ENCODE data around the gene BLOC1S3. TPM values are rescaled to one million over a fixed set of nuclear protein-coding genes. Genes with fewer than 3 reads are reported as not detected.

BLOC1S3 gene
- total RNA-seq, 1 donor from 2014 or later, result 17.8 TPM

DNA sequence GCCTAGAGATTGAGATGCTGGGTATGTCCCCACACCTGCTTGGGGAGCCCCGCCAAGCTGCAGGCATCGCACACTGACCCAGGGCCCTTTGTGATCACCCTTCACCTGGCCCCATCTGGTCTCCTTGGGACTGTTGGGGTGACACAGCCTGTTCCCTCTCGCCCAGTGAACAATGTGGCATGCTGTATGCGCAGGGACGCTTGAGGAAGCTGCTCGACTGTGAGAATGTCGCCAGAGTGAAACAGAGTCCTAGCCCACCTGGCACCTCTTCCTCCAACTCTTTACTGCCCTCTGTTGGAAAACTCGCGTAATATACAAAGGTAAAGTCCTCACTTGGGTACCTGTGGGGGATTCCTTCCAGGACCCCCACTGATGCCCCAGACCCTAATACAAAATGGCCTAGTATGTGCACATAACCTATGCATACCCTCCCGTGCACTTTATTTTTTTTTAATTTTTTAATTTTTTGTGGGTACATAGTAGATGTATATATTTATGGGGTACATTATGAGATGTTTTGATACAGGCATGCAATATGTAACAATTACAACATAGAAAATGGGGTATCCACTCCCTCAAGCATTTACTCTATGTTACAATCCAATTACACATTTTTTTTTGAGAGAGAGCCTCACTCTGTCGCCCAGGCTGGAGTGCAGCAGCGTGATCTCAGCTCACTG is 9.0 kb downstream of the BLOC1S3 start:
- no peak overlapping the region for H3K4me3 ChIP-seq
- no peaks in the 10 kb centered on the region for H3K9me3 ChIP-seq
- no peaks in the 10 kb centered on the region for H3K36me3 ChIP-seq
- ATAC-seq (peak; percentile 70), DNase-seq (no peak)
- no peaks in the 10 kb centered on the region for H3K27me3 ChIP-seq
- H3K27ac ChIP-seq, result no peak overlapping the region
- H3K4me1 ChIP-seq, result no peaks in the 10 kb centered on the region
- TF ChIP-seq, protein P1, sequence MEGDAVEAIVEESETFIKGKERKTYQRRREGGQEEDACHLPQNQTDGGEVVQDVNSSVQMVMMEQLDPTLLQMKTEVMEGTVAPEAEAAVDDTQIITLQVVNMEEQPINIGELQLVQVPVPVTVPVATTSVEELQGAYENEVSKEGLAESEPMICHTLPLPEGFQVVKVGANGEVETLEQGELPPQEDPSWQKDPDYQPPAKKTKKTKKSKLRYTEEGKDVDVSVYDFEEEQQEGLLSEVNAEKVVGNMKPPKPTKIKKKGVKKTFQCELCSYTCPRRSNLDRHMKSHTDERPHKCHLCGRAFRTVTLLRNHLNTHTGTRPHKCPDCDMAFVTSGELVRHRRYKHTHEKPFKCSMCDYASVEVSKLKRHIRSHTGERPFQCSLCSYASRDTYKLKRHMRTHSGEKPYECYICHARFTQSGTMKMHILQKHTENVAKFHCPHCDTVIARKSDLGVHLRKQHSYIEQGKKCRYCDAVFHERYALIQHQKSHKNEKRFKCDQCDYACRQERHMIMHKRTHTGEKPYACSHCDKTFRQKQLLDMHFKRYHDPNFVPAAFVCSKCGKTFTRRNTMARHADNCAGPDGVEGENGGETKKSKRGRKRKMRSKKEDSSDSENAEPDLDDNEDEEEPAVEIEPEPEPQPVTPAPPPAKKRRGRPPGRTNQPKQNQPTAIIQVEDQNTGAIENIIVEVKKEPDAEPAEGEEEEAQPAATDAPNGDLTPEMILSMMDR (IDR thresholded peaks at IDR 0.05), result peak; percentile 52
- intact Hi-C loops (cut with DNase I), result no loop called here

DNA sequence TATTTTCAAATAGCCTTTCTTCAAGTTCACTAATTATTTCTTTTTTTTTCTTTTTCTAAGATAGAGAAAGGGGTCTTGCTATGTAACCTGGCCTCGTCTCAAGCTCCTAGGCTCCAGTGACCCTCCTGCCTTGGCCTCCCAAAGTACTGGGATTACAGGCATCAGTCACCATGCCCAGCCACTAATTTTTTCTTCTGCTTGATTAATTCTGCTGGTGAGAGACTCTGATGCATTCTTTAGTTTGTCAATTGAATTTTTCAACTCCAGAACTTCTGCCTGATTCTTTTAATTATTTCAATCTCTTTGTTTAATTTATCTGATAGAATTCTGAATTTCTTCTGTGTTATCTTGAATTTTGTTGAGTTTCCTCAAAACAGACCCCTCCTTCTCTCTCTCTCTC is 11.4 kb downstream of the BLOC1S3 start:
- H3K9me3 ChIP-seq, result no peaks in the 10 kb centered on the region
- H3K4me1 ChIP-seq, result no peaks in the 10 kb centered on the region
- intact Hi-C loops (cut with DNase I), result no loop called here
- H3K36me3 ChIP-seq, result no peaks in the 10 kb centered on the region
- DNase-seq (no peak), ATAC-seq (no peak)
- H3K27ac ChIP-seq, result no peak overlapping the region
- H3K4me3 ChIP-seq, result no peak overlapping the region
- TF ChIP-seq, protein P1 (IDR thresholded peaks at IDR 0.05), result no peak
- H3K27me3 ChIP-seq, result no peaks in the 10 kb centered on the region

DNA sequence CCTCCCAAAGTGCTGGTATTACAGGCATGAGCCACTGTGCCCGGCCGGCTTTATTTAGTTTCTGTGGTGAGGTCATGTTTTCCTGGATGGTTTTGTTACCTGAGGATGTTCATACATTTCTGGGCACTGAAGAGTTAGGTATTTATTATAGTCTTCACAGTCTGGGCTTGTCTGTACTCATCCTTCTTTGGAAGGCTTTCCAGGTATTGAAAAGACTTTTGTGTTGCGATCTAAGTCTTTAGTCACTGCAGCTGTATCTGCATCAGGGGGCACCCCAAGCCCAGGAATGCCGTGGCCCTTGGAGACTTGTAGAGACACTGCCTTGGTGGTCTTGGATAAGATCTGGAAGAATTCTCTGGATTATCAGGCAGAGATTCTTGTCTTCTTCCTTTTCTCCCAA is 12.8 kb downstream of the BLOC1S3 start:
- DNase-seq (no peak), ATAC-seq (no peak)
- no peaks in the 10 kb centered on the region for H3K9me3 ChIP-seq
- H3K4me3 ChIP-seq, result no peak overlapping the region
- intact Hi-C loops (cut with DNase I), result no loop called here
- H3K4me1 ChIP-seq, result no peaks in the 10 kb centered on the region
- no peaks in the 10 kb centered on the region for H3K36me3 ChIP-seq
- H3K27ac ChIP-seq, result no peak overlapping the region
- no peaks in the 10 kb centered on the region for H3K27me3 ChIP-seq
- TF ChIP-seq, protein P1 (IDR thresholded peaks at IDR 0.05), result no peak

GRCh38 chr19:45195764-45196163 is 17.2 kb downstream of the BLOC1S3 start:
- intact Hi-C loops (cut with DNase I), result no loop called here
- no peak overlapping the region for H3K27ac ChIP-seq

GRCh38 chr19:45200568-45200967 is 22.0 kb downstream of the BLOC1S3 start:
- no peaks in the 10 kb centered on the region for H3K27me3 ChIP-seq
- H3K9me3 ChIP-seq, result no peaks in the 10 kb centered on the region
- intact Hi-C loops (cut with DNase I), result no loop called here
- no peak overlapping the region for H3K27ac ChIP-seq
- DNase-seq, result no peak
- H3K4me1 ChIP-seq, result peaks cover 8% of the 10 kb centered on the region
- no peaks in the 10 kb centered on the region for H3K36me3 ChIP-seq
- TF ChIP-seq, protein P1 (IDR thresholded peaks at IDR 0.05), result peak; percentile 37
- H3K4me3 ChIP-seq, result no peak overlapping the region
- peak; percentile 33 for ATAC-seq

More at GRCh38 chr19:45195764-45196163, 17.2 kb downstream of the BLOC1S3 start:
- H3K4me1 ChIP-seq, result no peaks in the 10 kb centered on the region
- ATAC-seq (no peak), DNase-seq (no peak)
- H3K9me3 ChIP-seq, result no peaks in the 10 kb centered on the region
- H3K27me3 ChIP-seq, result no peaks in the 10 kb centered on the region
- no peaks in the 10 kb centered on the region for H3K36me3 ChIP-seq
- no peak overlapping the region for H3K4me3 ChIP-seq
- TF ChIP-seq, protein P1 (IDR thresholded peaks at IDR 0.05), result no peak

All from upper lobe of right lung (tissue), 1 donor.